GM12892 (cell line): ENCODE measurements around the gene ATG16L1.

Experiments used
- POLR2A ChIP-seq: IDR thresholded peaks from 2 replicates; pipeline ENCODE4 v1.6.1; 2011; ENCODE audit warnings: low read depth, low read length, control low read depth
- POLR2AphosphoS5 ChIP-seq: IDR thresholded peaks from 2 replicates; pipeline ENCODE4 v1.6.1; 2011; ENCODE audit warnings: low read depth, low read length, control low read depth
- TAF1 ChIP-seq: IDR thresholded peaks from 2 replicates; pipeline ENCODE4 v1.6.1; 2011; ENCODE audit warnings: low read depth, mild to moderate bottlenecking, control low read depth, low read length, borderline replicate concordance

GRCh38 chr2:233273120-233273519, 21.6 kb downstream of the ATG16L1 start:
- TF ChIP-seq POLR2AphosphoS5 (no peak), POLR2A (no peak), TAF1 (no peak)
